ENCODE measurements around the gene LETM1.

- TF ChIP-seq, protein P1, sequence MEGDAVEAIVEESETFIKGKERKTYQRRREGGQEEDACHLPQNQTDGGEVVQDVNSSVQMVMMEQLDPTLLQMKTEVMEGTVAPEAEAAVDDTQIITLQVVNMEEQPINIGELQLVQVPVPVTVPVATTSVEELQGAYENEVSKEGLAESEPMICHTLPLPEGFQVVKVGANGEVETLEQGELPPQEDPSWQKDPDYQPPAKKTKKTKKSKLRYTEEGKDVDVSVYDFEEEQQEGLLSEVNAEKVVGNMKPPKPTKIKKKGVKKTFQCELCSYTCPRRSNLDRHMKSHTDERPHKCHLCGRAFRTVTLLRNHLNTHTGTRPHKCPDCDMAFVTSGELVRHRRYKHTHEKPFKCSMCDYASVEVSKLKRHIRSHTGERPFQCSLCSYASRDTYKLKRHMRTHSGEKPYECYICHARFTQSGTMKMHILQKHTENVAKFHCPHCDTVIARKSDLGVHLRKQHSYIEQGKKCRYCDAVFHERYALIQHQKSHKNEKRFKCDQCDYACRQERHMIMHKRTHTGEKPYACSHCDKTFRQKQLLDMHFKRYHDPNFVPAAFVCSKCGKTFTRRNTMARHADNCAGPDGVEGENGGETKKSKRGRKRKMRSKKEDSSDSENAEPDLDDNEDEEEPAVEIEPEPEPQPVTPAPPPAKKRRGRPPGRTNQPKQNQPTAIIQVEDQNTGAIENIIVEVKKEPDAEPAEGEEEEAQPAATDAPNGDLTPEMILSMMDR (conservative IDR thresholded peaks at IDR 0.05; ENCODE audit: low read length) = no peak
- no peak for TF ChIP-seq EZH2phosphoT487 (IDR thresholded peaks at IDR 0.05; ENCODE audit: borderline replicate concordance, low read depth, low read length)
Observed at GRCh38 chr4:1771555-1772305, 84.2 kb downstream of the LETM1 start.

Measured in OCI-LY7 (cell line).